KMS-11 (cell line): ENCODE measurements around the gene OR6J1.

Experiments used
- H2AFZ ChIP-seq: fragments of 200-600 bp; sonication (generic); 2 replicates; pipeline ENCODE4 v1.6.1; 2016; ENCODE audit warnings: antibody characterized with exemption, mixed run types, low read depth
- H3K27ac ChIP-seq: fragments of 200-600 bp; sonication (generic); 2 replicates; pipeline ENCODE4 v1.6.1; 2016; ENCODE audit warnings: mild to moderate bottlenecking, mixed run types
- H3K27me3 ChIP-seq: fragments of 200-600 bp; sonication (generic); 2 replicates; pipeline ENCODE4 v1.6.1; 2017; ENCODE audit warnings: mild to moderate bottlenecking, low read depth, mixed run types, moderate library complexity; ENCODE audit not compliant: insufficient read depth
- H3K36me3 ChIP-seq: fragments of 200-600 bp; sonication (generic); 2 replicates; pipeline ENCODE4 v1.6.1; 2017; ENCODE audit warnings: mild to moderate bottlenecking, mixed run types; ENCODE audit not compliant: insufficient read depth
- H3K4me1 ChIP-seq: fragments of 200-600 bp; sonication (generic); 2 replicates; pipeline ENCODE4 v1.6.1; 2016; ENCODE audit warnings: mild to moderate bottlenecking, low read depth, mixed run types; ENCODE audit not compliant: poor library complexity, severe bottlenecking
- H3K4me2 ChIP-seq: fragments of 200-600 bp; sonication (generic); 2 replicates; pipeline ENCODE4 v1.7.0; 2016; ENCODE audit warnings: mild to moderate bottlenecking, mixed run types
- H3K4me3 ChIP-seq: fragments of 200-600 bp; sonication (generic); IDR thresholded peaks from 2 replicates; pipeline ENCODE4 v1.6.1; 2017; ENCODE audit warnings: low read depth, low read length, mixed read lengths; ENCODE audit not compliant: insufficient read depth
- H3K79me2 ChIP-seq: fragments of 200-600 bp; sonication (generic); 2 replicates; pipeline ENCODE4 v1.6.1; 2016; ENCODE audit warnings: low read depth, mixed run types; ENCODE audit not compliant: insufficient read depth
- H3K9ac ChIP-seq: fragments of 200-600 bp; sonication (generic); 2 replicates; pipeline ENCODE4 v1.6.1; 2016; ENCODE audit warnings: mild to moderate bottlenecking, mixed run types
- H4K20me1 ChIP-seq: fragments of 200-600 bp; sonication (generic); 2 replicates; pipeline ENCODE4 v1.6.1; 2016; ENCODE audit warnings: mild to moderate bottlenecking, mixed run types; ENCODE audit not compliant: insufficient read depth
- TF ChIP-seq, protein P1 (sequence below): fragments of 200-600 bp; sonication (generic); conservative IDR thresholded peaks from 2 replicates; pipeline ENCODE4 v1.6.1; 2017; ENCODE audit warnings: low read depth, mild to moderate bottlenecking, antibody characterized with exemption, low read length, moderate library complexity, mixed read lengths

OR6J1 gene

GRCh38 chr14:22668417-22668816 lies 24.3 kb upstream of the OR6J1 start:
- H3K9ac ChIP-seq: no peak overlapping the region
- no peak overlapping the region for H3K4me3 ChIP-seq
- no peak overlapping the region for H3K4me2 ChIP-seq
- H4K20me1 ChIP-seq: no peaks in the 10 kb centered on the region
- H3K4me1 ChIP-seq: peaks cover 11% of the 10 kb centered on the region
- no peak overlapping the region for H3K27ac ChIP-seq
- no peak overlapping the region for H2AFZ ChIP-seq
- TF ChIP-seq, protein P1, sequence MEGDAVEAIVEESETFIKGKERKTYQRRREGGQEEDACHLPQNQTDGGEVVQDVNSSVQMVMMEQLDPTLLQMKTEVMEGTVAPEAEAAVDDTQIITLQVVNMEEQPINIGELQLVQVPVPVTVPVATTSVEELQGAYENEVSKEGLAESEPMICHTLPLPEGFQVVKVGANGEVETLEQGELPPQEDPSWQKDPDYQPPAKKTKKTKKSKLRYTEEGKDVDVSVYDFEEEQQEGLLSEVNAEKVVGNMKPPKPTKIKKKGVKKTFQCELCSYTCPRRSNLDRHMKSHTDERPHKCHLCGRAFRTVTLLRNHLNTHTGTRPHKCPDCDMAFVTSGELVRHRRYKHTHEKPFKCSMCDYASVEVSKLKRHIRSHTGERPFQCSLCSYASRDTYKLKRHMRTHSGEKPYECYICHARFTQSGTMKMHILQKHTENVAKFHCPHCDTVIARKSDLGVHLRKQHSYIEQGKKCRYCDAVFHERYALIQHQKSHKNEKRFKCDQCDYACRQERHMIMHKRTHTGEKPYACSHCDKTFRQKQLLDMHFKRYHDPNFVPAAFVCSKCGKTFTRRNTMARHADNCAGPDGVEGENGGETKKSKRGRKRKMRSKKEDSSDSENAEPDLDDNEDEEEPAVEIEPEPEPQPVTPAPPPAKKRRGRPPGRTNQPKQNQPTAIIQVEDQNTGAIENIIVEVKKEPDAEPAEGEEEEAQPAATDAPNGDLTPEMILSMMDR: no peak
- no peaks in the 10 kb centered on the region for H3K79me2 ChIP-seq
- H3K36me3 ChIP-seq: no peaks in the 10 kb centered on the region
- no peaks in the 10 kb centered on the region for H3K27me3 ChIP-seq

- H3K4me3 ChIP-seq: no peak overlapping the region
- H2AFZ ChIP-seq: no peak overlapping the region
- no peak overlapping the region for H3K27ac ChIP-seq
- peaks cover 11% of the 10 kb centered on the region for H3K4me1 ChIP-seq
- no peak overlapping the region for H3K4me2 ChIP-seq
- no peaks in the 10 kb centered on the region for H3K36me3 ChIP-seq
- no peaks in the 10 kb centered on the region for H3K79me2 ChIP-seq
- no peaks in the 10 kb centered on the region for H4K20me1 ChIP-seq
- H3K9ac ChIP-seq: no peak overlapping the region
- H3K27me3 ChIP-seq: no peaks in the 10 kb centered on the region
- TF ChIP-seq, protein P1: no peak
Measured at GRCh38 chr14:22667881-22668280, 23.7 kb upstream of the OR6J1 start.

- H2AFZ ChIP-seq: no peak overlapping the region
- H3K9ac ChIP-seq: no peak overlapping the region
- no peaks in the 10 kb centered on the region for H3K79me2 ChIP-seq
- no peak overlapping the region for H3K4me2 ChIP-seq
- no peaks in the 10 kb centered on the region for H3K27me3 ChIP-seq
- TF ChIP-seq, protein P1: no peak
- H3K4me3 ChIP-seq: no peak overlapping the region
- no peaks in the 10 kb centered on the region for H3K36me3 ChIP-seq
- H4K20me1 ChIP-seq: no peaks in the 10 kb centered on the region
- H3K4me1 ChIP-seq: peaks cover 11% of the 10 kb centered on the region
- H3K27ac ChIP-seq: no peak overlapping the region
Measured at GRCh38 chr14:22666203-22666893, 22.2 kb upstream of the OR6J1 start.

GRCh38 chr14:22664261-22664660 lies 20.1 kb upstream of the OR6J1 start:
- Histone ChIP-seq H3K4me2 (no peak overlapping the region), H3K79me2 (no peaks in the 10 kb centered on the region), H3K4me3 (no peak overlapping the region), H3K27ac (no peak overlapping the region), H2AFZ (no peak overlapping the region), H3K9ac (no peak overlapping the region), H3K36me3 (no peaks in the 10 kb centered on the region), H4K20me1 (no peaks in the 10 kb centered on the region), H3K27me3 (no peaks in the 10 kb centered on the region), H3K4me1 (peaks cover 11% of the 10 kb centered on the region)
- TF ChIP-seq, protein P1: no peak
